ENCODE results near the gene TTL. TPM values are rescaled to one million over a fixed set of nuclear protein-coding genes. Genes with fewer than 3 reads are reported as not detected.

Gene TTL
- total RNA-seq, 4 donors from 2014 or later, result 3.8 to 45.5 (median 26.4) TPM

DNA sequence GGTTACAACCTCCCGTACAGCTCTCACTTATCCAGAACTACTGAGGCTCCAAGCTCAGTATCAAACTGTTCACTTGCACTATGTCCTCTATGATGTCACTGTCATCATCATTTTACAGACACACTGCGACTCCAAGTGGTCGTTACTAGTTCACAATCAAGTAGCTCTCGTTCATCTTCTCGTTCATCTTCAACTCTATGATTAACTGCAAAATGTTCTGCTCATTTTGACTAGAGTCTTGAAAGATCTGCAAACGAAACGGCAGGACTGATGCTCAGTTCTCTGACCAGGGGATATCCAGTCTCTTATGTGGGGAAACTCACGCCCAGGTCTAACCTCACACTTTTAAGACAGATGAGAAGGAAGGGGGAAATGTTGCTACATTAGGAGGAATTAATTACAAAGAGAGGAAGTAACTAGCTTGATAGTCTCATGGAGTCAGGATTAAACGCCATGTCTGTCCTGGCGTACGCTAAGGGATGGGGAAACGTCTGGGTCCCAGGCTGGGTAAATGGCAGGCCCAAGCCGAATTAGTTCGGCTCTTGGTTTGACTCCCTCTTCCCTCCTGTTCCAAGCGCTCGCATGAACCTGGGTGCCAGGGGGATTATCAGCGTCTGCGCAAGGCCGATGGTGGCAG, 101.7 kb downstream of the TTL start:
- Histone ChIP-seq H3K36me3 (no peaks in the 10 kb centered on the region), H3K9me3 (no peaks in the 10 kb centered on the region), H3K4me1 (peaks cover 5 to 7% of the 10 kb centered on the region in 2 donors), H3K27ac (peak overlapping the region; percentile 89 to 94), H3K27me3 (no peaks in the 10 kb centered on the region), H3K4me3 (peak overlapping the region; percentile 58 to 63)
- intact Hi-C loops (cut with DNase I; ENCODE audit: low total_unique reads), result loop anchor here (10.0 kb wide), 1 partner anchor 99 kb away; the partner anchor contains the start of gene TTL
- no peak for TF ChIP-seq POLR2A (IDR thresholded peaks at IDR 0.05)
- TF ChIP-seq, protein P1, sequence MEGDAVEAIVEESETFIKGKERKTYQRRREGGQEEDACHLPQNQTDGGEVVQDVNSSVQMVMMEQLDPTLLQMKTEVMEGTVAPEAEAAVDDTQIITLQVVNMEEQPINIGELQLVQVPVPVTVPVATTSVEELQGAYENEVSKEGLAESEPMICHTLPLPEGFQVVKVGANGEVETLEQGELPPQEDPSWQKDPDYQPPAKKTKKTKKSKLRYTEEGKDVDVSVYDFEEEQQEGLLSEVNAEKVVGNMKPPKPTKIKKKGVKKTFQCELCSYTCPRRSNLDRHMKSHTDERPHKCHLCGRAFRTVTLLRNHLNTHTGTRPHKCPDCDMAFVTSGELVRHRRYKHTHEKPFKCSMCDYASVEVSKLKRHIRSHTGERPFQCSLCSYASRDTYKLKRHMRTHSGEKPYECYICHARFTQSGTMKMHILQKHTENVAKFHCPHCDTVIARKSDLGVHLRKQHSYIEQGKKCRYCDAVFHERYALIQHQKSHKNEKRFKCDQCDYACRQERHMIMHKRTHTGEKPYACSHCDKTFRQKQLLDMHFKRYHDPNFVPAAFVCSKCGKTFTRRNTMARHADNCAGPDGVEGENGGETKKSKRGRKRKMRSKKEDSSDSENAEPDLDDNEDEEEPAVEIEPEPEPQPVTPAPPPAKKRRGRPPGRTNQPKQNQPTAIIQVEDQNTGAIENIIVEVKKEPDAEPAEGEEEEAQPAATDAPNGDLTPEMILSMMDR (IDR thresholded peaks at IDR 0.05), result no peak
- DNase-seq, result no peak

DNA sequence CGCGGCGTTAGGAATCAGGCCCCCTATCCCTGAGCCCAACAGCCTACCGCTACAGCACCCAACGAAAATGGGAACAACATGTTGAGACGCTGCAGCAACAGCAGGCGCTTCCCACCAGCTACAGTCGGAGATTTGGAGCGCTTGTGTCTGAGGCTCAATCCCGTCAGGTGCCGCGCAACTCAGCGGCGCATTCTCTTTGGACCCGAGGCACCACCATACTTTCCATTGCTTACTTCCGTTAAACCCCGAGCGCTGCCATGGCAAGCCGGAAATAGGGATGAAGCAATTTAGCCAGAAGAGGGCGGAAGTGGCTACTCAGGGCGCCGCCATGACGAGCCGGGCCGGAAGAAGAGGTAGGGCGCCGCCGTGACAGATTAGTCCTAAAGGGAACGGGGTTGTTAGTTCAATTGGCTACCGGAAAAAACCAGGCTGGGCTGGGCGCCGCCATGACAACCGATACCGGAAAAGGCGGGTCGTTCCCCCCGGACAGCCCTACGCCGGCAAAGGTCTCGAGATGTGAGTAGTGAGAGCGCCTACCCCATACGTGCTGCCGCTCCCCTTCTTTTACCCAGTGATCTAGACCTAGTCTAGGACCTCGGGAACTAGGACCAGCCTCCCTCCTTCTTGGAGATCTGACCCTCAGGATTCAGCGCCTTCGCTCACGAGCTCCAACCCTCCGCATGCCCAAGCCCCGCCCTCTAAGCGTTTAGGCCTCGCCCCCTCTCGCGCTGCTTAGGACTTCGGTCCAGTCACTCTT, 102.4 kb downstream of the TTL start, which contains the start of gene CHCHD5:
Gene CHCHD5 (plus strand): TSS at position 476 of the 757 bp plus-strand sequence. CDS start 39 bp downstream, at position 515.
- H3K36me3 ChIP-seq, result no peaks in the 10 kb centered on the region

DNA sequence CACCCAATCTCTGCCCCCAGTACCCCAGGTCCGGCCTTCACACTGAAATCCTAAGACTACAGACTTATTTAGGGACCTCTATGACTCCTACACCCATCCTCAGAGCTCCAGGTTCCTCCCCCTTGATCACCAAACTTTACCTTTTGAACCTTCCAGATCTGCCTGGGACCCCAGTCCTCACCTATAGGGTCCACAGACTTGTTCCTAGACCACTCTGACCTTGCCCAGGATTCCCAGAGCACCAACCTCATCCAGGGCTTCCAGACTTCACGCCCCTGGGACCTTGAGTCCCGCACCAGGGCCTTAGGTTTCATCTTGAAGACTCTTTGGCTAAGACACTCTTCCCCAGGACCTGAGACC, 102.9 kb downstream of the TTL start:
- no peaks in the 10 kb centered on the region for H3K9me3 ChIP-seq
- H3K4me3 ChIP-seq, result peak overlapping the region; percentile 58 to 63
- TF ChIP-seq, protein P1 (IDR thresholded peaks at IDR 0.05), result no peak
- H3K27me3 ChIP-seq, result no peaks in the 10 kb centered on the region
- H3K36me3 ChIP-seq, result no peaks in the 10 kb centered on the region
- no peak for DNase-seq
- H3K27ac ChIP-seq, result peak overlapping the region; percentile 89 to 94
- peaks cover 5 to 7% of the 10 kb centered on the region in 2 donors for H3K4me1 ChIP-seq
- intact Hi-C loops (cut with DNase I; ENCODE audit: low total_unique reads), result loop anchor here (10.0 kb wide), 1 partner anchor 100 kb away; the partner anchor contains the start of gene TTL

More for the DNA sequence above, 102.4 kb downstream of the TTL start, which contains the start of gene CHCHD5:
- Histone ChIP-seq H3K4me3 (peak within 1 kb of the TSS; percentile 58 to 63), H3K4me1 (peaks cover 5 to 7% of the 10 kb centered on the region in 2 donors), H3K27ac (peak within 1 kb of the TSS; percentile 89 to 94), H3K9me3 (no peaks in the 10 kb centered on the region), H3K27me3 (no peaks in the 10 kb centered on the region)
- TF ChIP-seq, protein P1 (IDR thresholded peaks at IDR 0.05), result peak; percentile 18 to 37 (median 26)
- TF ChIP-seq POLR2A (IDR thresholded peaks at IDR 0.05), result peak in 1 of 2 donors; percentile 35
- intact Hi-C loops (cut with DNase I; ENCODE audit: low total_unique reads), result loop anchor here (10.0 kb wide), 1 partner anchor 100 kb away; the partner anchor contains the start of gene TTL
- DNase-seq, result peak; percentile 95 to 96

DNA sequence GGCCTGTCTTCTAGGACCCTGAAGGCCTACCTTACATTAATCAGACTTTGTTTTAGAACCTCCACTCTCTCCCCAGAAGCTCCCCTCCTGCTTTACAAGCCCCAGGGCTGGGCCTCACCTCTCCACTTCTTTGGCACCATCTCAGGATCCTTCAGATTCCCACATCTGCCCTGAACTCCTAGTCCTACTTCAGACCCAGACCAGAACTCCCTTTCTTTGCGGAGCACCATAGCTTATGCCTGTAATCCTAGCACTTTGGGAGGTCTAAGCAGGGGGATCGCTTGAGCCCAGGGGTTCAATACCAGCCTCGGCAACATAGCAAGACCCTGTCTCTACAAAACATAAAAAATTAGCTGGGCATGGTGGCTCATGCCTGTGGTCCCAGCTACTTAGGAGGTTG, 103.4 kb downstream of the TTL start:
- peak overlapping the region; percentile 58 to 63 for H3K4me3 ChIP-seq
- intact Hi-C loops (cut with DNase I; ENCODE audit: low total_unique reads), result loop anchor here (10.0 kb wide), 1 partner anchor 101 kb away; the partner anchor contains the start of gene TTL
- TF ChIP-seq, protein P1 (IDR thresholded peaks at IDR 0.05), result no peak
- no peak for TF ChIP-seq POLR2A (IDR thresholded peaks at IDR 0.05)

More for the DNA sequence above, 103.4 kb downstream of the TTL start:
- Histone ChIP-seq H3K9me3 (no peaks in the 10 kb centered on the region), H3K36me3 (no peaks in the 10 kb centered on the region), H3K4me1 (peaks cover 5 to 7% of the 10 kb centered on the region in 2 donors), H3K27ac (peak overlapping the region; percentile 89 to 94), H3K27me3 (no peaks in the 10 kb centered on the region)
- no peak for DNase-seq

Measured in uterus (tissue), 4 donors.